ENCODE results near the gene CALML4.
"Not testable (repeated sequence)": the region's sequence is repeated elsewhere in the genome, so short reads cannot be mapped to it uniquely, and the experiment has no call there.

- TF ChIP-seq CTCF (IDR thresholded peaks at IDR 0.05; ENCODE audit: poor library complexity); EZH2phosphoT487 (IDR thresholded peaks at IDR 0.05; ENCODE audit: low read depth, severe bottlenecking, unreplicated experiment); EZH2 (IDR thresholded peaks at IDR 0.05; ENCODE audit: borderline replicate concordance): not testable (repeated sequence)
Observed at GRCh38 chr15:68222432-68222743, 17.3 kb upstream of the CALML4 start.
